GM19452 (cell line): Measurements from ENCODE around the gene APMAP.
"Not testable (repeated sequence)": the region's sequence is repeated elsewhere in the genome, so short reads cannot be mapped to it uniquely, and the experiment has no call there.

Experiments
- ATAC-seq: cut with Tn5 transposase; IDR thresholded peaks from one replicate; pipeline ENCODE4 v1.9.1; 2021; ENCODE audit not compliant: unreplicated experiment

APMAP gene

GRCh38 chr20:24935766-24936525 is 56.6 kb downstream of the APMAP start:
- ATAC-seq, result no peak

- no peak for ATAC-seq
Measured at GRCh38 chr20:24935140-24935539, 57.4 kb downstream of the APMAP start.

- no peak for ATAC-seq
Measured at GRCh38 chr20:24934716-24935115, 57.8 kb downstream of the APMAP start.

GRCh38 chr20:24934101-24934661 is 58.4 kb downstream of the APMAP start:
- ATAC-seq, result no peak

GRCh38 chr20:24933266-24933908 is 59.2 kb downstream of the APMAP start:
- no peak for ATAC-seq

- not testable (repeated sequence) for ATAC-seq
Measured at GRCh38 chr20:24931893-24932292, 60.7 kb downstream of the APMAP start.

- ATAC-seq, result not testable (repeated sequence)
Measured at GRCh38 chr20:24930724-24931688, 61.5 kb downstream of the APMAP start.

GRCh38 chr20:24929867-24930723 is 62.5 kb downstream of the APMAP start:
- ATAC-seq, result not testable (repeated sequence)

- not testable (repeated sequence) for ATAC-seq
Measured at GRCh38 chr20:24929259-24929658, 63.3 kb downstream of the APMAP start.

- ATAC-seq, result not testable (repeated sequence)
Measured at GRCh38 chr20:24920706-24921105, 71.8 kb downstream of the APMAP start.

GRCh38 chr20:24919665-24920064 is 72.9 kb downstream of the APMAP start:
- not testable (repeated sequence) for ATAC-seq

GRCh38 chr20:24918579-24919566 is 73.7 kb downstream of the APMAP start:
- no peak for ATAC-seq

GRCh38 chr20:24917797-24918578 is 74.6 kb downstream of the APMAP start:
- ATAC-seq, result no peak

GRCh38 chr20:24917056-24917455 is 75.5 kb downstream of the APMAP start:
- no peak for ATAC-seq

GRCh38 chr20:24916412-24916811 is 76.1 kb downstream of the APMAP start:
- ATAC-seq, result no peak

GRCh38 chr20:24915892-24916291 is 76.7 kb downstream of the APMAP start:
- ATAC-seq, result no peak

GRCh38 chr20:24915440-24915839 is 77.1 kb downstream of the APMAP start:
- ATAC-seq, result no peak
